GM18519 (cell line): ENCODE measurements around the gene SYNGAP1.

Experiments used
- ATAC-seq: cut with Tn5 transposase; IDR thresholded peaks from one replicate; pipeline ENCODE4 v1.9.1; 2021; ENCODE audit warnings: mild to moderate bottlenecking, moderate library complexity; ENCODE audit not compliant: unreplicated experiment, low FRiP score

Gene SYNGAP1

DNA sequence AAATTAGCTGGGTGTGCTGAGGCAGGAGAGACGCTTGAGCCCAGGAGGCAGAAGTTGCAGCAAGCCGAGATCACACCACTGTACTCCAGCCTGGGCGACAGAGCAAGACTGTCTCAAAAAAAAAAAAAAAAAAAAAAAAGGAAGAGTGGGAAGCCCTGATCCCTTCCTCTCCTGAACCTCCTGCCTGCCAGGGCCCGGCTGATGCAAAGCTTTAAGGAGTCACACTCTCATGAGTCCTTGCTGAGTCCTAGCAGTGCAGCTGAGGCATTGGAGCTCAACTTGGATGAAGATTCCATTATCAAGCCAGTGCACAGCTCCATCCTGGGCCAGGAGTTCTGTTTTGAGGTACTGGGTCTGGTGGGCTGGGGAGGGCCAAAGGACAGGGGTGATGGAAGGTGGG is 15.1 kb downstream of the SYNGAP1 start:
- no peak for ATAC-seq

DNA sequence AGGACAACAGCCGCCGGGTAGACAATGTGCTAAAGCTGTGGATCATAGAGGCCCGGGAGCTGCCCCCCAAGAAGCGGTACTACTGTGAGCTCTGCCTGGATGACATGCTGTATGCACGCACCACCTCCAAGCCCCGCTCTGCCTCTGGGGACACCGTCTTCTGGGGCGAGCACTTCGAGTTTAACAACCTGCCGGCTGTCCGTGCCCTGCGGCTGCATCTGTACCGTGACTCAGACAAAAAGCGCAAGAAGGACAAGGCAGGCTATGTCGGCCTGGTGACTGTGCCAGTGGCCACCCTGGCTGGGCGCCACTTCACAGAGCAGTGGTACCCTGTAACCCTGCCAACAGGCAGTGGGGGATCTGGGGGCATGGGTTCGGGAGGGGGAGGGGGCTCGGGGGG is 17.8 kb downstream of the SYNGAP1 start:
- ATAC-seq: no peak

DNA sequence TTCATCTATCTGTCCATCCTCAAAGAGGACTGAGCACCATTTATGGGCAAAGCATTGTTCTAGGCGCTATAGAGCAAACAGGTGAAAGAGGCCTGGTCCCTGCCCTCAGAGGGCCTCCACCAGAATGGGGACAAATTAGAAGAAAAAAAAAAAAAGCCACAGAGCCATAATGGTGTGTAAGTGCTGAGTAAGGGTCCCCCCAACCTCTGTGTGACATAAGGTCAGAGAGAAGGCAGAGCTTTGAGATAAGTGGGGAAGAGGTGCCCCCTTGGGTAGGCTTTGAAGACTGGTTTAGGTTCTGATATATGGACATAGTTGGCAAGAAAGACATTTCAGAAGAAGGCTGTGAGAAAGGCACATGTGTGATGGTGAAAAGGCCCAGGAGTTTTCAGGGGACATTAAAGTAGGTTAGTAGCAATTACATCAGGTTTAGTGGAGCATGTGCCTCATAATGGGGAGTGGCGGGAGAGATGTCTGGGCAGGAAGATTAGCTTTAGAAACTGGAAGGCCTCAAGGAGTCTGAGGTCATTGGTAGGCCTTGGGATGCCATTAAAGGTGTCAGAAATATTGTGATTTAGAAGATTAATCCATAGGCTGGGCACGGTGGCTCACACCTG is 19.2 kb downstream of the SYNGAP1 start:
- ATAC-seq: no peak

DNA sequence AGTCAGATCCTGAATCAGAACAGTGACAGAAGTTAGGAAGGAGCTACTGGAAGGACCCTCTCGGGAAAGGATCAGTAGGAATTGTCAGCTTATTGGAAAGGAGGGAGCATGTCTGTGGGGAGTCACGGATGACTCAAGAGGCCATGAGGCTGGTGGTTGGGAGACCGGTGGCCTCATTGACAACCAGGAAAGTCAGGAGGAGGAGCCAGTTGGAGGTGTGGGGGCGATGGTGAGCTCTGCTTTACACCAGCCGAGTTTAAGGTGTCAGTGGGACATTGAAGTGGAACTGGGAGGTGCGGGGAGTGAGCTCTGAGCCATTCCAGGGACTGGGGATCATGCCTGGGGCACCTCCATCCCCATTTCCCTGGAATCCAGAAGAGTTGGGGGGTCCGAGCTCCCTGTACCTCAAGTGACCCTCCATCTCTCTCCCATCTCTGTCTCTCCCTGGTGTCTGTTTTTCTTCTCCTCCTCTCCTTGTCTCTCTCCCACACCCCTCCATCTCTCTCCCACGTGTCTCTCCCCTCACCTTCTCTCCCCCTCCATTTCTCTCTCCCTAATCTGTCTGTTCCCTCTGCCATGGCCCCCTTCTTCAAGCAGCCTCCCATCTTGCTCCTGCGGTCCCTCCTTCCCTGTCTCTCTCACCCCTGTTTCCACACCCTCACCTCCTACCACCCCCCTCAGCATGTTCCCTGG is 20.2 kb downstream of the SYNGAP1 start:
- no peak for ATAC-seq

DNA sequence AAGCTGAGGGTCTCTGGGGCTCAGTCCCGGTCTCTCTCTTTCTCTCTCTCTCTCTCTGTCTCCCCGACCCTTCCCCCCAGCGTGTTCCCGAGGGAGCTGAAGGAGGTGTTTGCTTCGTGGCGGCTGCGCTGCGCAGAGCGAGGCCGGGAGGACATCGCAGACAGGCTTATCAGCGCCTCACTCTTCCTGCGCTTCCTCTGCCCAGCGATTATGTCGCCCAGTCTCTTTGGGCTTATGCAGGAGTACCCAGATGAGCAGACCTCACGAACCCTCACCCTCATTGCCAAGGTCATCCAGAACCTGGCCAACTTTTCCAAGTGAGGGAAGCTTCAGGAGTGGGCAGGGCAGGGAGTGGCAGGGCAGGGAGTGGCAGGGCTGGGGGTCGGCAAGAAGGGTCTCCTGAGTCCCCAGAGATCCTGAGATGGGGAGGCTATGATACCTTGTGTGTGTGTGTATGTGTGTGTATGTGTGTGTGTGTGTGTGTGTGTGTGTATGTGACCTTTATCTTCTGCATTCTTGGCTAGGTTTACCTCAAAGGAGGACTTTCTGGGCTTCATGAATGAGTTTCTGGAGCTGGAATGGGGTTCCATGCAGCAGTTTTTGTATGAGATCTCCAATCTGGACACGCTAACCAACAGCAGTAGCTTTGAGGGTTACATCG is 20.9 kb downstream of the SYNGAP1 start:
- ATAC-seq: no peak

DNA sequence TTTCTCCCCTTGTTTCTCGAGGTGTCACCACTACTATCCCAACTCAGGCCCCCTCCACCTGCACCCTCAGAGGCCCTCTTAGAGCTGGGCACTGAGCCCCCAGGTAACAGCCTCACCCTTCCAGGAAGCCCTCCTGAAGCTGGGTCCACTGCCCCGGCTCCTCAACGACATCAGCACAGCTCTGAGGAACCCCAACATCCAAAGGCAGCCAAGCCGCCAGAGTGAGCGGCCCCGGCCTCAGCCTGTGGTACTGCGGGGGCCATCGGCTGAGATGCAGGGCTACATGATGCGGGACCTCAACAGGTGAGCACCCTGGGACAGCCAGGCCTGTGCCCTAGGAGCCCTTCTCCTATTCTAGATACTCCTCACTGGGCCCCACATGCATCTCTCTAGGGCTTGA is 21.6 kb downstream of the SYNGAP1 start:
- no peak for ATAC-seq

DNA sequence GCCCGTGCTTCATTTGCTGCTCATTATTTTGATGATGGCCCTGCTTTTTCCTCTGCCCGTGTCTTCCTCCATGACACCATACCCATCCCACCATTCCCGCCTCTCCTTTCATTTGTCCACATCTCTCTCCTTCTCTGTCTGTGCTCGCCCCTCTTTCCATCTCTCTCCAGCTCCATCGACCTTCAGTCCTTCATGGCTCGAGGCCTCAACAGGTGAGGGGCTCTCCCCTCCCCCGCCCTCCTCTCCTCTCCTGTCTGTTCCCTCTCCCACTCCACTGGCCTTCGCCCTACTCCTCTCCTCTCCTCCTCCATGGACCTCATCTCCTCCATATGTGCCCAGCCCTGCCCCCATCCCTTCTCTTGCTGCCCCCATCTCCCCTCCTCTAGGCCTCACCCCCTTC is 22.4 kb downstream of the SYNGAP1 start:
- no peak for ATAC-seq

DNA sequence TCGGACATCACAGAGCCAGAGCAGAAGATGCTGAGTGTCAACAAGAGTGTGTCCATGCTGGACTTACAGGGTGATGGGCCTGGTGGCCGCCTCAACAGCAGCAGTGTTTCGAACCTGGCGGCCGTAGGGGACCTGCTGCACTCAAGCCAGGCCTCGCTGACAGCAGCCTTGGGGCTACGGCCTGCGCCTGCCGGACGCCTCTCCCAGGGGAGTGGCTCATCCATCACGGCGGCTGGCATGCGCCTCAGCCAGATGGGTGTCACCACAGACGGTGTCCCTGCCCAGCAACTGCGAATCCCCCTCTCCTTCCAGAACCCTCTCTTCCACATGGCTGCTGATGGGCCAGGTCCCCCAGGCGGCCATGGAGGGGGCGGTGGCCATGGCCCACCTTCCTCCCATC is 23.2 kb downstream of the SYNGAP1 start:
- ATAC-seq: no peak

DNA sequence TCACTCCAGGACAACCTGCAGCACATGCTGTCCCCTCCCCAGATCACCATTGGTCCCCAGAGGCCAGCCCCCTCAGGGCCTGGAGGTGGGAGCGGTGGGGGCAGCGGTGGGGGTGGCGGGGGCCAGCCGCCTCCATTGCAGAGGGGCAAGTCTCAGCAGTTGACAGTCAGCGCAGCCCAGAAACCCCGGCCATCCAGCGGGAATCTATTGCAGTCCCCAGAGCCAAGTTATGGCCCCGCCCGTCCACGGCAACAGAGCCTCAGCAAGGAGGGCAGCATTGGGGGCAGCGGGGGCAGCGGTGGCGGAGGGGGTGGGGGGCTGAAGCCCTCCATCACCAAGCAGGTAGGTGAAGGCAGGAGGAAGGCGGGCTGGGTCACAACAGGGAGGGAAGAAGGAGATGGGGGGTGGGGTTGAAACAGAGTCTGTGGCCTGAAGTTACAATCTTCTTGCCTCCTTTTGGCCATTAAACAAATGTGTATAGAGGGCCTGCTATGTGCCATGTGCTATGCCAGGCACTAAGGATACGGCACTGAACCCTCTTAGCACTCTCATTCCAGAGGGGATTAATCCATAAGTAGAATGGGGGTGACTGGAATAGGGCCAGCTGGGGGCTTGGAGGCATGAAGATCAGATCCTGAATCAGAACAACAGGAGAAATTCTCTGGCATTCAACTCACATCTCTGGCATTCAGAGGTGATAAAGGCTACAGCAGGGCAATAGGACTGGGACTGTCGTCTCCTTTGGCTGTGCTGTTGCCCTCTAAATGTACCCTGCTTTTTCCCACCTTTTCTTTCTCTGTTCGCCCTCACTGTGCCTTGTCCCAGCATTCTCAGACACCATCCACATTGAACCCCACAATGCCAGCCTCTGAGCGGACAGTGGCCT is 24.0 kb downstream of the SYNGAP1 start:
- no peak for ATAC-seq

DNA sequence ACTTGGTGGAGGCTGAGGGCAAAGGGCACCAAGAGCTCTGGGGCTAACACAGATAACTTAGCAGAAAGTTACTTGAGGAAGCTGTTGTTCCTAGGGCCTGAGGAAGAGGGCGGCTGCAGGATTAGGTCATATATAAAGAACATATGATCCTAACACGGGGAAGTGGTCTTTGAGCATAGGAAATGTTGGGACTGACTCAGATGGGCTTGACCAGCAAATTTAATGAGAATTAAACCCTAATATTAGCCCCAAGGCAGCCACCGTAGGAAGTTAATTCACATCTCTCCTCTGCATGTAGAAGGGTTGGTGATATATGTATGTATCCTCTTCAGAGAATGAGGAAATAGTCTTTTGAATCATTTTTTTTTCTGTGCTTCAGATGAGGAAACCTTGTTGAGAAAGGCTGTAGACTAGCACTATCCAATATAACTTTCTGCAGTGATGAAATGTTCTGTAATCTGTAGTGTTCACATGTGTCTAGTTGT is 25.3 kb downstream of the SYNGAP1 start:
- no peak for ATAC-seq

DNA sequence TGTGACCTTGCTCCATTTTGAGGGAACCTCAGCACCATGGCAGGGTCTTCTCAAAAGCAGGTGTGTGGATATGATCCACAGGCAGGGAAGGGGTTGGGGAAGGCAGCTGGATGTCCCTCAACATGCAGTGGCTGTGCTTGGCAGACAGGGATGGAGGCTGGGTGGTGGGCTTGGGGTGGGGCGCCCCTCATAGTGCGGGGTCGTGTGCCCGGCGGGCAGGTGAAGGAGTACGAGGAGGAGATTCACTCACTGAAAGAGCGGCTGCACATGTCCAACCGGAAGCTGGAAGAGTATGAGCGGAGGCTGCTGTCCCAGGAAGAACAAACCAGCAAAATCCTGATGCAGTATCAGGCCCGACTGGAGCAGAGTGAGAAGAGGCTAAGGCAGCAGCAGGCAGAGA is 26.5 kb downstream of the SYNGAP1 start:
- no peak for ATAC-seq

DNA sequence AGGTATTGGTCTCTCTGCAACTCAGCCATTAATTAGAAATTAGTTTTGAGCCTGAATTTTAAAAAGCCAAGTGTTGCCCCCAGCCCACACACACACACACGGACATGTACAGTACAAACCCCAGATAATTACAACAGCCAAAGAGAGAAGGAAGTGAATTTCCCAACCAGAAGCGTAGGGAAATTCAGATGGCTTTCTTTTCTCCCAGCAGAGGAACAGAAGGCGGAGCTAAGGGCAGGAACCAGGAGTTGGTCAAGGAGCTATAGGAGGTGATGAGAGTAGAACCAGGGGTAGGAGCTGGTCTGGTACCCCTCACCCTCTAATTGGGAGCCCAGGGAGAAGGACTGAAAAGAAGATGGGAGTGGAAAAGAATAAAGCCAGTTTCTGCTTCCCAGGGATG is 30.6 kb downstream of the SYNGAP1 start:
- no peak for ATAC-seq

DNA sequence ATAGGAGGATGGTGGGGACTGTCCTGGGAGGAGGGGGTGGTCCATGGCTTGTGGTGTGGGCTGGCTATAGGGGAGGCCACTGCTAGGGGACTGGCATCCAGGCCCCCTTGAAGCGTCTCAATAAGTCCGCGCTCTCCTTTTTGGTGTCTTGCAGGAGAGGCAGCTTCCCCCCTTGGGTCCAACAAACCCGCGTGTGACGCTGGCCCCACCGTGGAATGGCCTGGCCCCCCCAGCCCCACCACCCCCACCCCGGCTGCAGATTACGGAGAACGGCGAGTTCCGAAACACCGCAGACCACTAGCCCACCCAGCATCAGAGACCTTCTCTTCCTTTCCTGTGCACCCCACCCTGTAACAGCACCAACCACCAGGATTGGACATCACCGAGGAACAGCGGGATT is 31.7 kb downstream of the SYNGAP1 start:
- ATAC-seq: no peak

DNA sequence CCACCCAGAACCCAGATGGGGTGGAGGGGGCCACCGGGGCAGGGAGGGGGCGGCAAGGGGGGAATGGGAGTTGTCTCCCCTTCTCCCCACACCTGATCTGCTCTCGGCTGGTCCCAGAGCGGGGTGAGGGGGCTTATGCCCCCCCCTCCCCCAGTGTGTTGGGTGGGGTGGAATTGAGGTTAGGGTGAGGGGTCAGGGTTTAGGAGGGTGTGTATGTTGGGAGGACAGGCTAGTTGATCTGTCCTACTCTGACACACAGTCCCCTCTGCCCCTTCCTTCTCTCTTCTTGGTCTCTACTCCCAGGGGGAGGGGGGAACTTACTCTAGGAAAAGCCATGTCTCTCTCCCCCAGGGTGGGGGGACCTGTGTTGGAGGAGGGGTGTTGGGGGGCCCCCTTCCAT is 32.6 kb downstream of the SYNGAP1 start:
- no peak for ATAC-seq

DNA sequence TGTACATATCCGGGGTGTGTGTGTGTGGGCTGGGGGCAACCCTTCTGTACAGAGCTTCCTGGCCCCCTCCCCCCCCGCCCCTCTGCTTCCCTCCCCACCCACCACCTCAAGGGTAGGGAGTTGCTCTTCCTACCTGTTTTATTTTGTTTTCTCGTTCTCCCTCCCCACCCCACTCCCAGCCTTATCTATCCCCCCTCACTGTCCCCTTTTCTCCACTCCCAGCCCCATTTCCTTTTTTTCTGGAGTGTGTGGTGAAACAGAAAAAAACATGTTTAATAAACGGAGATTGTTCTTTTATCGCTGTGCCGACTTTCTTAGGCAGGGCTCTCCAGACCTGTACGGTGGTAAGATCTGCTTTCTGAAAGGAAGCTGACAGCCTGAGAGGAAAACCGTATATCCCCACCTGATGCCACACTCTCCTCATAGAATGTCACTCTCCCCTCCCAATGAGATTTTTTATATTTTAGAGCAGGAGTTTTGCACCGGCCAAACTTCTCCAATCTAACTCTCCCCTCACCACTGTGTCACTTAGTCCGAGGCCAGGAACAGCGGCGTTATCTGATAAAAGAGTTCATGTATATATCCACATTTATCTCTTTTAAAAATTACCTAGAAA is 33.6 kb downstream of the SYNGAP1 start:
- ATAC-seq: no peak

DNA sequence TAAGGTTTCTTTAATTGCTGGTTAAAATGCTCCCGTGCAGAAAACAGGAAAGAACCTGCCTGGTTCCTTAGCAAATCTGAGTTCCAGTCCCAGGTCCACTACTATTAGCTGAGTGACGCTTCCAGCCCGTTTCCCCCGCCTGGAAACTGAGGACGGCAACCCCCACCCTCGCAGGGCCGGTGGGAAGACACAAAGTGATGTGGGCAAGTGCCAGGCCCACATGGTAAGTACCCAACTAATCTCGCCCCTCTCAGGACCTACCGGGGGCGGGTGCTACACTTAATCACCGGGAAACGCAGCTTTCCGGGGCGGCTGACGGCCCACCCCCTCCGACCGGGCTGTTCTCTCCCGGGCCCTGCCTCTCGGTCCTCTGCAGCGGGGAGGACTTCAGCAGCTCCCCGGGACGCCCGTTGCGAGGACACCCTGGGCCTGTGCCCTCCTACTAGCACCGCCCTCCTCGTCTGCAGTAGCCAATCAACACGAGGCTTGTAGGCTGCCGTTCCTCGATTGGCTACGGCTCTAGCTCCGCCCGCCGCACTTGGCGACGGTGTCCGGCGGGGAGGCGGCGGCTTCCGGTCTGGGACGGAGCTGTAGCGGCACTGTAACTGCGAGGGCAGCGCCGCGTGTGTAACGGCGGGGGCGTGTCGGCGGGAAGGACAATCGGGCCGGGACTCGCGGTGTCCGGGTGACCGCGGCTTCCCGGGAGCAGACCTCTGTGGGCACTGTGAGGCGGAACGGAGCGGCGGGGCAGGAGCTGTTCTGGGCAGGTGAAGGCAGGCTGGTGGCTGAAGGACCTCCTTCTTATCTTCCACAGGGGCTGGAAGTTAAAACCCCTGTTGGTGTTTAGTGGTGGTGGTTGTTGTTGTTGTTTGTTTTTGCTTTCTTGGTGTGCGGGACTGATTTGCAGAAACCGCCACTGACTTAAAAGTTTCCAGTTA is 34.4 kb downstream of the SYNGAP1 start, which contains the start of gene ZBTB9:
TSS of gene ZBTB9 (plus strand) at position 568 of the 938 bp plus-strand sequence. CDS start 525 bp downstream, outside the sequence.
- ATAC-seq: peak; percentile 96

DNA sequence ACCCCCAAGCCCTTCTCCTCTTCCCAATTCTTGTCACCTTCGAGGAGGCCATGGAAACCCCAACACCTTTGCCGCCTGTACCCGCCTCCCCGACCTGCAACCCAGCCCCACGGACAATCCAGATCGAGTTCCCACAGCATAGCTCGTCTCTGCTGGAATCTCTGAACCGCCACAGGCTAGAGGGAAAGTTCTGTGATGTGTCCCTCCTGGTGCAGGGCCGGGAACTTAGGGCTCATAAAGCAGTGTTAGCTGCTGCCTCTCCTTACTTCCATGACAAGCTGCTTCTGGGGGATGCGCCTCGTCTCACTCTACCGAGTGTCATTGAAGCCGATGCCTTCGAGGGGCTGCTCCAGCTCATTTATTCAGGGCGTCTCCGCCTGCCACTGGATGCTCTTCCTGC is 35.2 kb downstream of the SYNGAP1 start:
- ATAC-seq: no peak

DNA sequence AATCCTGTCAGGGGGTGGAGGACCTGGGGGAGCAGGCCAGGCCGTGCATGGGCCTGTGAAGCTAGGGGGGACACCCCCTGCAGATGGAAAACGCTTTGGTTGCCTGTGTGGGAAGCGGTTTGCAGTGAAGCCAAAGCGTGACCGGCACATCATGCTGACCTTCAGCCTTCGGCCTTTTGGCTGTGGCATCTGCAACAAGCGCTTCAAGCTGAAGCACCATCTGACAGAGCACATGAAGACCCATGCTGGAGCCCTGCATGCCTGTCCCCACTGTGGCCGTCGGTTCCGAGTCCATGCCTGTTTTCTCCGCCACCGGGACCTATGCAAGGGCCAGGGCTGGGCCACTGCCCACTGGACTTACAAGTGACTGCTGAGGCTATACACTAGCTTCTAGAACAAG is 36.3 kb downstream of the SYNGAP1 start:
- no peak for ATAC-seq

DNA sequence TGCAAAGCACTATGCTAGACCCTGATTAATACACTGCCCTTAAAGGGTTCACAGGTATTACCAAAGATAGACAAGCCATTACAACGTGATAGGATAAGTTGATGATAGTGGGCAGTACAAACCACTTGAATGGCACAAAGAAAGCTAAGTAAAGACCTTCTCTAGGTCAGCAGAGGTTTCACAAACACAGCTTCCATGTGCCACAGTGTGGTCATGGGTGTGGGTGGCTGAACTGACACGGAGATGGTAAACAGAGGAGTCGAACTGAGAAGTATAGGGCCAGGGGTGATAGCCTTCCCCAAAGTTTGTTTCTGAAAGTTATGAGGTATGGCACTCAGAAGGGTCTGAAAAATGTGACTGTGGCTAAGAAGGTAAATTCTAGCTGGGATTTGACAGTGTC is 38.8 kb downstream of the SYNGAP1 start:
- ATAC-seq: no peak
